OCI-LY3 (cell line): ENCODE results near the gene RANBP6.
A peak's percentile ranks its signal among the peaks of the same experiment; 100 is the strongest.

Source experiments
- EZH2phosphoT487 ChIP-seq: fragments of 200-600 bp; shearing (Covaris generic); IDR thresholded peaks from 2 replicates; pipeline ENCODE4 v1.6.1; 2018; ENCODE audit warnings: antibody characterized with exemption, mixed run types, low read depth
- TF ChIP-seq, protein P1 (sequence below): fragments of 200-600, 300-600 bp; sonication (generic); IDR thresholded peaks from 2 replicates; pipeline ENCODE4 v1.5.1; 2014; ENCODE audit warnings: antibody characterized with exemption, low read length, low read depth

DNA sequence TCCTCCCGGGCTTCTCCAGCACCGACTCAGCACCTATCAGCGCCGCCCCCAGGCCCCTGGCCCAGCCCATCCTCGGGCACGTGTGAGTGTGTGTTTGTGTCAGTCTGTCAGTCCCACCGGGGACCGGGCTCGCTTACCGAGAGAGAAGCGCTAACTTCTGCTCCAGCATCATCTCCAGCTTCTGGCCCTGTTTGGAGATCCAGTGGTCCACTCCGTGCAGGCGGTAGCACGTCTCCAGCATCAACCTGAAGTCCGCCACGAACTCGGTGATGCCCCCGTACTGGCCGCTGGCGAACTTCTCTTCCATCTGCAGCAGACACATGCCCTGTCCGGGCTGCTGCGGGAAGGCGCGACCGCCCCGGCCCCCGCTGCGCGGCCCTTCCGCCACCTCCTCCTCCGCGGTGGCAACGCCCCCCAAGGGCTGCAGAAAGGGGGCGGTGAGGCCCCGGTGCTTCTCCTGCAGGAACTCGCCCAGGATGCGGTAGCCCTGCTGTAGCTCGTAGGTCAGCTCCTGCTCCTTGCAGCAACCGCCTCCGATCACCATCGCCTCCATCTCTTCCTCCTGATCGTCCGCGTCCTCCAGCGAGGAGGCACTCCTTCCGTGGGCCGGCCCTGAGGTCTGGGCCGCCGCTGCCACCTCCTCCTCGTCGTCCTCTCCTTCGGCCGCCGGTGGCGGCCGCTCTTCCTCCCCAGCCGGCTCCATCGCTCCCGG is 8.2 kb downstream of the RANBP6 start:
- TF ChIP-seq, protein P1, sequence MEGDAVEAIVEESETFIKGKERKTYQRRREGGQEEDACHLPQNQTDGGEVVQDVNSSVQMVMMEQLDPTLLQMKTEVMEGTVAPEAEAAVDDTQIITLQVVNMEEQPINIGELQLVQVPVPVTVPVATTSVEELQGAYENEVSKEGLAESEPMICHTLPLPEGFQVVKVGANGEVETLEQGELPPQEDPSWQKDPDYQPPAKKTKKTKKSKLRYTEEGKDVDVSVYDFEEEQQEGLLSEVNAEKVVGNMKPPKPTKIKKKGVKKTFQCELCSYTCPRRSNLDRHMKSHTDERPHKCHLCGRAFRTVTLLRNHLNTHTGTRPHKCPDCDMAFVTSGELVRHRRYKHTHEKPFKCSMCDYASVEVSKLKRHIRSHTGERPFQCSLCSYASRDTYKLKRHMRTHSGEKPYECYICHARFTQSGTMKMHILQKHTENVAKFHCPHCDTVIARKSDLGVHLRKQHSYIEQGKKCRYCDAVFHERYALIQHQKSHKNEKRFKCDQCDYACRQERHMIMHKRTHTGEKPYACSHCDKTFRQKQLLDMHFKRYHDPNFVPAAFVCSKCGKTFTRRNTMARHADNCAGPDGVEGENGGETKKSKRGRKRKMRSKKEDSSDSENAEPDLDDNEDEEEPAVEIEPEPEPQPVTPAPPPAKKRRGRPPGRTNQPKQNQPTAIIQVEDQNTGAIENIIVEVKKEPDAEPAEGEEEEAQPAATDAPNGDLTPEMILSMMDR = 0 out of 2 replicates have a peak, but pooled peaks have one; percentile 4
- no peak for TF ChIP-seq EZH2phosphoT487
